Measurements from ENCODE around the gene SHOX. TPM values are rescaled to one million over a fixed set of nuclear protein-coding genes. Genes with fewer than 3 reads are reported as not detected.

The SHOX gene
- total RNA-seq, 1 experiment from 2014 or later = not detected

DNA sequence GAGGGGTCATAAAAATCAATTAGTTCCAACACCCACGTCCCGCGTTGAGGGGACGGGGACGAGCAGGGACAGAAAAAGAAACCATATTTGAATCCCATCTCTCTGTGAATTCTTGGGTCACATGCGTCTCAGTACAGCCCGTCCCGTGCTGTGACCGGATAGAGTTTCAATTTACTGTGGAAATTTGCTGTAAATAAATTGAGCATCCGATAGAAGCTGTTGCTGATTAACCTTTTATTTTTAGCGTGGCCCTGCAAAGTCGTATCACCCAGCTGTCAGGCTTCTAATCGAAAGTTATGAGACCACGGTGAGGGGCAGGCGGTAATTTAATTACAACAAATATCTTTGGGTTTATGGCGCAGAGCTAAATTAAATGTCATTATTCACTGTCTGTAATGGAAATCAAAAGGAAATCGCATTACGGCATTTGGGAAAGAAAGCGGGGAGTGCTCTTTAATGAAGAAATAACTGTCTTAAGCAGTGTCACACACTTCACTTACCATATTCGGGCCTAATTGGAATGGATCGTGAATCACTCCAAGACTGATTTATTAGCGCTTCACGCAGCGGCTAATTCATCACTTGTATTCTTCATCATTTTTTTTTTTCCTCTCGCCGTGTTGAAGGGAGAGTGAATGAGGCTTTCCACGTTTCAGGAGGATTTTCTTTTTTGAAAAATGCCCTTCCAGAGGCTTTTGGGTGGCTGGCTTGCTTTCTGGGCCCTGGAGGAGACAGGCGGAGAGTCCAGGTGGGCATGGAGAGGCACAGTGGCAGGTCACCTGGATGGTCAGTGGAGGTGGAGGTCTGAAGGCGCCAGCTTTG is 7.3 kb downstream of the SHOX start:
- intact Hi-C loops (cut with micrococcal nuclease) = no loop called here
- H3K4me3 ChIP-seq (replicated peaks in 1 of 2; ENCODE audit: low read depth in 1 of 2, low read length in 2 of 2) = no peak overlapping the region
- H4K20me1 ChIP-seq (ENCODE audit: insufficient read depth) = no peaks in the 10 kb centered on the region
- no peak overlapping the region for H3K27ac ChIP-seq (ENCODE audit: low read depth, low read length)
- H3K36me3 ChIP-seq (ENCODE audit: control insufficient read depth in 1 of 2, insufficient read depth in 2 of 2, low read length in 2 of 2) = no peaks in the 10 kb centered on the region
- no peak for TF ChIP-seq JUND (IDR thresholded peaks at IDR 0.05)
- no peak for TF ChIP-seq EZH2 (IDR thresholded peaks at IDR 0.05)
- TF ChIP-seq REST (IDR thresholded peaks at IDR 0.05; ENCODE audit: low read depth) = no peak
- TF ChIP-seq POLR2A (IDR thresholded peaks at IDR 0.05; ENCODE audit: borderline replicate concordance, extremely low read depth, insufficient read depth, insufficient read length) = no peak
- no peak for TF ChIP-seq CEBPB (IDR thresholded peaks at IDR 0.05; ENCODE audit: low read depth)
- no peak for TF ChIP-seq EGR1 (IDR thresholded peaks at IDR 0.05; ENCODE audit: low read depth)
- TF ChIP-seq ZNF274 (IDR thresholded peaks at IDR 0.05; ENCODE audit: low read depth, low read length) = no peak
- TF ChIP-seq RAD21 (IDR thresholded peaks at IDR 0.05; ENCODE audit: low read depth) = no peak
- TF ChIP-seq POLR2AphosphoS5 (IDR thresholded peaks at IDR 0.05; ENCODE audit: low read depth, low read length) = no peak
- no peak for TF ChIP-seq SIN3A (IDR thresholded peaks at IDR 0.05; ENCODE audit: low read depth)
- no peak for TF ChIP-seq ZFX (IDR thresholded peaks at IDR 0.05)
- TF ChIP-seq, protein P1, sequence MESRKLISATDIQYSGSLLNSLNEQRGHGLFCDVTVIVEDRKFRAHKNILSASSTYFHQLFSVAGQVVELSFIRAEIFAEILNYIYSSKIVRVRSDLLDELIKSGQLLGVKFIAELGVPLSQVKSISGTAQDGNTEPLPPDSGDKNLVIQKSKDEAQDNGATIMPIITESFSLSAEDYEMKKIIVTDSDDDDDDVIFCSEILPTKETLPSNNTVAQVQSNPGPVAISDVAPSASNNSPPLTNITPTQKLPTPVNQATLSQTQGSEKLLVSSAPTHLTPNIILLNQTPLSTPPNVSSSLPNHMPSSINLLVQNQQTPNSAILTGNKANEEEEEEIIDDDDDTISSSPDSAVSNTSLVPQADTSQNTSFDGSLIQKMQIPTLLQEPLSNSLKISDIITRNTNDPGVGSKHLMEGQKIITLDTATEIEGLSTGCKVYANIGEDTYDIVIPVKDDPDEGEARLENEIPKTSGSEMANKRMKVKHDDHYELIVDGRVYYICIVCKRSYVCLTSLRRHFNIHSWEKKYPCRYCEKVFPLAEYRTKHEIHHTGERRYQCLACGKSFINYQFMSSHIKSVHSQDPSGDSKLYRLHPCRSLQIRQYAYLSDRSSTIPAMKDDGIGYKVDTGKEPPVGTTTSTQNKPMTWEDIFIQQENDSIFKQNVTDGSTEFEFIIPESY (IDR thresholded peaks at IDR 0.05; ENCODE audit: extremely low read depth, insufficient replicate concordance, low read length) = no peak
- no peak for TF ChIP-seq CBX3 (IDR thresholded peaks at IDR 0.05; ENCODE audit: low read depth)
- TF ChIP-seq YY1 (IDR thresholded peaks at IDR 0.05; ENCODE audit: extremely low read depth, insufficient replicate concordance, low read depth, low read length) = no peak
- no peak for TF ChIP-seq SRF (IDR thresholded peaks at IDR 0.05; ENCODE audit: low read depth)
- no peak for TF ChIP-seq ELF1 (IDR thresholded peaks at IDR 0.05; ENCODE audit: borderline replicate concordance, low read depth)
- ATAC-seq = no peak
- no peak overlapping the region for H3K9ac ChIP-seq (ENCODE audit: low read length)
- no TSS peak for BruUV-seq (replicated peaks)
- no peaks in the 10 kb centered on the region for H3K27me3 ChIP-seq (ENCODE audit: insufficient read depth, low read length)
- ChIA-PET POLR2A (no interaction called here), RAD21 (ENCODE audit: low non-redundant PET in 1 of 2, low total read pairs in 2 of 2, uncharacterized antibody in 2 of 2, unreplicated experiment in 2 of 2) (no interaction called here), CTCF (no interaction called here)
- H3K79me2 ChIP-seq (ENCODE audit: insufficient read depth, low read length) = no peaks in the 10 kb centered on the region
- H3K4me2 ChIP-seq (ENCODE audit: low read length) = no peak overlapping the region
- no peaks in the 10 kb centered on the region for H3K4me1 ChIP-seq (ENCODE audit: control insufficient read depth in 1 of 2, insufficient read depth in 2 of 2, low read length in 2 of 2)
- H2AFZ ChIP-seq (ENCODE audit: low read depth, low read length, poor library complexity, severe bottlenecking) = no peak overlapping the region
- no peak for DNase-seq (ENCODE audit: low read depth, low spot score)
- H3K9me3 ChIP-seq (ENCODE audit: control insufficient read depth in 1 of 2, insufficient read depth in 1 of 2, low read depth in 1 of 2, low read length in 2 of 2) = no peaks in the 10 kb centered on the region
- H3K9me2 ChIP-seq (ENCODE audit: insufficient read depth) = no peaks in the 10 kb centered on the region
